ENCODE results near the gene PLA2G4D. TPM values are rescaled to one million over a fixed set of nuclear protein-coding genes. Genes with fewer than 3 reads are reported as not detected.

The PLA2G4D gene
- total RNA-seq, 4 donors from 2014 or later: 0.19 to 5.9 (median 0.23) TPM

- peaks cover 9 to 49% (median 27%) of the 10 kb centered on the region in 3 donors for H3K4me1 ChIP-seq
- no peaks in the 10 kb centered on the region for H3K9me3 ChIP-seq
- DNase-seq: no peak
- H3K27ac ChIP-seq: no peak overlapping the region
- no peaks in the 10 kb centered on the region for H3K36me3 ChIP-seq
- TF ChIP-seq POLR2A (IDR thresholded peaks at IDR 0.05) (no peak), CTCF (IDR thresholded peaks at IDR 0.05) (no peak)
- WGBS, 2 donors: 54 to 68% methylated on average over 11 to 15 of the region's 16 CpGs
- intact Hi-C loops (cut with DNase I): no loop called here
- H3K27me3 ChIP-seq: peaks cover 0 to 23% (median 0%) of the 10 kb centered on the region in 4 donors
- no peak overlapping the region for H3K4me3 ChIP-seq
These were observed 5.3 kb downstream of the PLA2G4D start for GRCh38 chr15:42088801-42089640.

GRCh38 chr15:42087926-42088800, 6.2 kb downstream of the PLA2G4D start:
- no peak for DNase-seq
- Histone ChIP-seq H3K4me1 (peaks cover 9 to 45% (median 19%) of the 10 kb centered on the region in 3 donors), H3K4me3 (no peak overlapping the region), H3K27ac (no peak overlapping the region), H3K27me3 (peaks cover 0 to 31% (median 0%) of the 10 kb centered on the region in 4 donors), H3K9me3 (no peaks in the 10 kb centered on the region), H3K36me3 (no peaks in the 10 kb centered on the region)
- intact Hi-C loops (cut with DNase I): no loop called here
- TF ChIP-seq POLR2A (IDR thresholded peaks at IDR 0.05) (no peak), CTCF (IDR thresholded peaks at IDR 0.05) (no peak)
- WGBS, 2 donors: 63% methylated on average over 6 to 7 of the region's 11 CpGs

- TF ChIP-seq POLR2A (IDR thresholded peaks at IDR 0.05) (no peak), CTCF (IDR thresholded peaks at IDR 0.05) (no peak)
- DNase-seq: no peak
- Histone ChIP-seq H3K4me1 (peaks cover 5 to 38% (median 14%) of the 10 kb centered on the region in 3 donors), H3K36me3 (no peaks in the 10 kb centered on the region), H3K27me3 (peaks cover 0 to 37% (median 0%) of the 10 kb centered on the region in 4 donors), H3K27ac (no peak overlapping the region), H3K9me3 (no peaks in the 10 kb centered on the region), H3K4me3 (no peak overlapping the region)
- intact Hi-C loops (cut with DNase I): no loop called here
- 79 to 87% methylated on average over 2 to 9 of the region's 13 CpGs for WGBS, 2 donors
These were observed 6.9 kb downstream of the PLA2G4D start for GRCh38 chr15:42087460-42087859.

GRCh38 chr15:42085721-42086120, 8.6 kb downstream of the PLA2G4D start:
- TF ChIP-seq POLR2A (IDR thresholded peaks at IDR 0.05) (no peak), CTCF (IDR thresholded peaks at IDR 0.05) (no peak)
- Histone ChIP-seq H3K27me3 (peaks cover 0 to 47% (median 0%) of the 10 kb centered on the region in 4 donors), H3K27ac (no peak overlapping the region), H3K4me3 (no peak overlapping the region), H3K9me3 (no peaks in the 10 kb centered on the region), H3K36me3 (no peaks in the 10 kb centered on the region), H3K4me1 (peaks cover 4 to 31% (median 14%) of the 10 kb centered on the region in 3 donors)
- no peak for DNase-seq
- intact Hi-C loops (cut with DNase I): no loop called here
- WGBS, 2 donors: 79% methylated on average over 3 of the region's 3 CpGs; no CpG with 5 or more reads in 1 of the 2 donors
